Keratinocyte (primary cell): Measurements from ENCODE around the gene NR1I3.

Source experiments
- CTCF ChIP-seq, 3 experiments: IDR thresholded peaks in 1 of 3; conservative IDR thresholded peaks in 1 of 3; optimal IDR thresholded peaks in 1 of 3; 2 replicates in 2 of 3; 3 replicates in 1 of 3; pipeline versions ENCODE3 to v1.5.1; 2011; ENCODE audit warnings: low read length in 3 of 3, mild to moderate bottlenecking in 3 of 3, moderate library complexity in 2 of 3, control low read depth in 1 of 3, inconsistent platforms in 1 of 3; ENCODE audit not compliant: insufficient read depth in 2 of 3; ENCODE audit errors: extremely low read depth in 1 of 3
- EZH2 ChIP-seq: IDR thresholded peaks from one replicate; pipeline ENCODE4 v1.6.1; 2012; ENCODE audit warnings: inconsistent platforms, mild to moderate bottlenecking, low read length, moderate library complexity

GRCh38 chr1:161180639-161181038 lies 57.4 kb downstream of the NR1I3 start:
- TF ChIP-seq CTCF (optimal IDR thresholded peaks at IDR 0.05 in 1 of 3, IDR thresholded peaks at IDR 0.05 in 1 of 3, conservative IDR thresholded peaks at IDR 0.05 in 1 of 3; ENCODE audit: extremely low read depth in 1 of 3, insufficient read depth in 2 of 3, low read length in 3 of 3) (peak; percentile 19 to 42 (median 35)), EZH2 (no peak)
